ENCODE measurements around the gene SH3BP2. TPM values are rescaled to one million over a fixed set of nuclear protein-coding genes. Genes with fewer than 3 reads are reported as not detected.

SH3BP2 gene
- total and polyA plus RNA-seq, 10 of the 15 experiments (the other 5 are each of a cell fraction or from before 2014, with no cell fraction given) = 1.1 to 61.8 (median 23.9) TPM

GRCh38 chr4:2786794-2787229 lies 6.1 kb upstream of the SH3BP2 start:
- RAD21 ChIA-PET (ENCODE audit: unreplicated experiment) = interaction anchor here (0.5 to 3.4 kb wide), 16 partner anchors 9 to 188 kb away, joined by 3 to 43 read pairs (median 4); no protein-coding TSS in a partner anchor
- POLR2A ChIA-PET = interaction anchor here (0.5 to 4.4 kb wide), 9 partner anchors 13 to 545 kb away, joined by 3 to 57 read pairs (median 3); partner anchors contain the start of genes HAUS3 and POLN
- CTCF ChIA-PET = interaction anchor here (0.7 to 1.9 kb wide), 15 partner anchors 10 to 548 kb away, joined by 3 to 9 read pairs (median 3); no protein-coding TSS in a partner anchor
- Histone ChIP-seq H3K36me3 (ENCODE audit: control insufficient read depth in 2 of 2, insufficient read depth in 2 of 2, low read length in 1 of 2) (no peaks in the 10 kb centered on the region), H3K9me3 (replicated peaks; ENCODE audit: control insufficient read depth, insufficient read depth, low read length) (peaks cover 6% of the 10 kb centered on the region; the same call in 2 of the 3 replicates), H2AFZ (ENCODE audit: control insufficient read depth, low read depth, low read length) (peak overlapping the region; percentile 46; the same call in 1 of the 2 replicates), H3K4me1 (ENCODE audit: control insufficient read depth, insufficient read depth, low read length) (peaks cover 40% of the 10 kb centered on the region), H3K27ac (ENCODE audit: control insufficient read depth, insufficient read depth) (peak overlapping the region; percentile 79), H3K9ac (ENCODE audit: control insufficient read depth, insufficient read depth, low read length) (peak overlapping the region; percentile 36), H3K4me2 (ENCODE audit: control insufficient read depth, insufficient read depth) (peak overlapping the region; percentile 73), H3K4me3 (no peak overlapping the region), H3K79me2 (ENCODE audit: control insufficient read depth, insufficient read depth, low read length) (no peaks in the 10 kb centered on the region), H4K20me1 (ENCODE audit: control insufficient read depth, insufficient read depth) (no peaks in the 10 kb centered on the region), H3K27me3 (replicated peaks in 1 of 2; ENCODE audit: control insufficient read depth in 2 of 2, insufficient read depth in 2 of 2, low read length in 1 of 2) (no peaks in the 10 kb centered on the region)
- no peak for DNase-seq (ENCODE audit: low read depth, low spot score)
- BruUV-seq (replicated peaks) = no TSS peak
- 24% methylated on average over 9 of the region's 9 CpGs for WGBS (ENCODE audit: insufficient coverage, insufficient replicate concordance, low lambda C conversion rate, missing lambda C conversion rate)
- no peak for ATAC-seq
- in situ Hi-C loops (cut with MboI) = no loop called here
- FAIRE-seq = no peak
- intact Hi-C loops (cut with micrococcal nuclease; ENCODE audit: unreplicated experiment) = loop anchor here (1.0 to 2.0 kb wide), 2 partner anchors 16 to 41 kb away; no protein-coding TSS in a partner anchor
- SMC1A ChIA-PET (ENCODE audit: uncharacterized antibody, unreplicated experiment) = interaction anchor here (0.8 to 4.3 kb wide), 9 partner anchors 13 to 167 kb away, joined by 3 to 49 read pairs (median 6); no protein-coding TSS in a partner anchor
- TF ChIP-seq RB1 (IDR thresholded peaks at IDR 0.05; ENCODE audit: borderline replicate concordance) (peak; percentile 52; the same call in 1 of the 2 replicates), MEF2B (IDR thresholded peaks at IDR 0.05; ENCODE audit: partially characterized antibody, poor library complexity, severe bottlenecking) (peak; percentile 97), MTA2 (IDR thresholded peaks at IDR 0.05; ENCODE audit: low read depth) (no peak), HDGF (IDR thresholded peaks at IDR 0.05) (0 out of 2 replicates have a peak, but pooled peaks have one; percentile 39), GATAD2B (conservative IDR thresholded peaks at IDR 0.05; ENCODE audit: low read depth) (peak; percentile 78), ZNF592 (IDR thresholded peaks at IDR 0.05) (peak; percentile 69; the same call in 1 of the 2 replicates), BRCA1 (IDR thresholded peaks at IDR 0.05; ENCODE audit: low read depth, low read length) (no peak), NBN (IDR thresholded peaks at IDR 0.05) (0 out of 2 replicates have a peak, but pooled peaks have one; percentile 8), SMARCA5 (IDR thresholded peaks at IDR 0.05) (peak; percentile 65; the same call in 1 of the 2 replicates), EP300 (IDR thresholded peaks at IDR 0.05; ENCODE audit: borderline replicate concordance in 1 of 2, control insufficient read depth in 1 of 2, low read depth in 2 of 2, low read length in 2 of 2) (no peak), RCOR1 (conservative IDR thresholded peaks at IDR 0.05; ENCODE audit: low read depth, low read length) (0 out of 2 replicates have a peak, but pooled peaks have one; percentile 9)
- TF ChIP-seq, protein P1, sequence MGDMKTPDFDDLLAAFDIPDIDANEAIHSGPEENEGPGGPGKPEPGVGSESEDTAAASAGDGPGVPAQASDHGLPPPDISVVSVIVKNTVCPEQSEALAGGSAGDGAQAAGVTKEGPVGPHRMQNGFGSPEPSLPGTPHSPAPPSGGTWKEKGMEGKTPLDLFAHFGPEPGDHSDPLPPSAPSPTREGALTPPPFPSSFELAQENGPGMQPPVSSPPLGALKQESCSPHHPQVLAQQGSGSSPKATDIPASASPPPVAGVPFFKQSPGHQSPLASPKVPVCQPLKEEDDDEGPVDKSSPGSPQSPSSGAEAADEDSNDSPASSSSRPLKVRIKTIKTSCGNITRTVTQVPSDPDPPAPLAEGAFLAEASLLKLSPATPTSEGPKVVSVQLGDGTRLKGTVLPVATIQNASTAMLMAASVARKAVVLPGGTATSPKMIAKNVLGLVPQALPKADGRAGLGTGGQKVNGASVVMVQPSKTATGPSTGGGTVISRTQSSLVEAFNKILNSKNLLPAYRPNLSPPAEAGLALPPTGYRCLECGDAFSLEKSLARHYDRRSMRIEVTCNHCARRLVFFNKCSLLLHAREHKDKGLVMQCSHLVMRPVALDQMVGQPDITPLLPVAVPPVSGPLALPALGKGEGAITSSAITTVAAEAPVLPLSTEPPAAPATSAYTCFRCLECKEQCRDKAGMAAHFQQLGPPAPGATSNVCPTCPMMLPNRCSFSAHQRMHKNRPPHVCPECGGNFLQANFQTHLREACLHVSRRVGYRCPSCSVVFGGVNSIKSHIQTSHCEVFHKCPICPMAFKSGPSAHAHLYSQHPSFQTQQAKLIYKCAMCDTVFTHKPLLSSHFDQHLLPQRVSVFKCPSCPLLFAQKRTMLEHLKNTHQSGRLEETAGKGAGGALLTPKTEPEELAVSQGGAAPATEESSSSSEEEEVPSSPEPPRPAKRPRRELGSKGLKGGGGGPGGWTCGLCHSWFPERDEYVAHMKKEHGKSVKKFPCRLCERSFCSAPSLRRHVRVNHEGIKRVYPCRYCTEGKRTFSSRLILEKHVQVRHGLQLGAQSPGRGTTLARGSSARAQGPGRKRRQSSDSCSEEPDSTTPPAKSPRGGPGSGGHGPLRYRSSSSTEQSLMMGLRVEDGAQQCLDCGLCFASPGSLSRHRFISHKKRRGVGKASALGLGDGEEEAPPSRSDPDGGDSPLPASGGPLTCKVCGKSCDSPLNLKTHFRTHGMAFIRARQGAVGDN (IDR thresholded peaks at IDR 0.05) = peak; percentile 25
